Caco-2 (cell line): Measurements from ENCODE around the gene ELF3. TPM values are rescaled to one million over a fixed set of nuclear protein-coding genes. Genes with fewer than 3 reads are reported as not detected.

Experiments used
- BruUV-seq: library from RNA; stranded (reverse); fragments of 400-500 nt; replicated peaks from 2 replicates; lab custom pipeline; 2021; lab: Mats Ljungman, UMichigan
- CTCF ChIA-PET: fragments of 300-600 bp; sonication (Branson Sonifier 250); formaldehyde crosslinking; loops from one replicate; lab custom pipeline; 2022; ENCODE audit warnings: antibody characterized with exemption; lab: Charles Lee
- POLR2A ChIA-PET: fragments of 300-600 bp; sonication (Branson Sonifier 250); formaldehyde crosslinking; loops from one replicate; lab custom pipeline; 2022; ENCODE audit warnings: antibody characterized with exemption; lab: Charles Lee
- DNase-seq, 2 experiments: peaks; one replicate each; pipeline versions ENCODE4 v3.0.0 to v3.0.0-alpha.2; 2020 to 2022
- H3K27me3 ChIP-seq: replicated peaks from 2 replicates; pipeline ENCODE4 v1.6.0; 2011; ENCODE audit warnings: low read length; ENCODE audit not compliant: control insufficient read depth, insufficient read depth
- H3K36me3 ChIP-seq: 2 replicates; pipeline ENCODE4 v1.5.1; 2011; ENCODE audit warnings: low read length; ENCODE audit not compliant: control insufficient read depth, insufficient read depth
- H3K4me1 ChIP-seq: fragments of 250-450 bp; sonication (Bioruptor Pico); 2 replicates; pipeline ENCODE4 v1.5.1; 2020; ENCODE audit warnings: mild to moderate bottlenecking
- H3K4me3 ChIP-seq: 2 replicates; pipeline ENCODE4 v1.5.1; 2011; ENCODE audit warnings: low read depth, mild to moderate bottlenecking, control low read depth, low read length
- H3K9me3 ChIP-seq: fragments of 250-450 bp; sonication (Bioruptor Pico); 2 replicates; pipeline ENCODE4 v1.5.1; 2020; ENCODE audit warnings: mild to moderate bottlenecking, moderate library complexity
- H3K27ac Mint-ChIP-seq: one replicate; pipeline ENCODE4 v1.8.0; 2022; ENCODE audit warnings: mixed read lengths; ENCODE audit not compliant: unreplicated experiment
- H3K27me3 Mint-ChIP-seq: one replicate; pipeline ENCODE4 v1.8.0; 2022; ENCODE audit warnings: mixed read lengths; ENCODE audit not compliant: insufficient read depth, unreplicated experiment
- H3K36me3 Mint-ChIP-seq: one replicate; pipeline ENCODE4 v1.8.0; 2022; ENCODE audit warnings: mild to moderate bottlenecking, mixed read lengths; ENCODE audit not compliant: insufficient read depth, unreplicated experiment
- H3K4me1 Mint-ChIP-seq: one replicate; pipeline ENCODE4 v1.8.0; 2022; ENCODE audit warnings: low read depth, mixed read lengths; ENCODE audit not compliant: unreplicated experiment
- H3K4me3 Mint-ChIP-seq: one replicate; pipeline ENCODE4 v1.8.0; 2022; ENCODE audit warnings: mild to moderate bottlenecking, moderate library complexity, mixed read lengths; ENCODE audit not compliant: unreplicated experiment
- H3K9me3 Mint-ChIP-seq: one replicate; pipeline ENCODE4 v1.8.0; 2022; ENCODE audit warnings: mixed read lengths; ENCODE audit not compliant: unreplicated experiment
- intact Hi-C: fragments of 100-400 bp; cut with micrococcal nuclease; formaldehyde crosslinking; loops from one replicate; pipeline ENCODE4 v1.10.0; 2022; ENCODE audit not compliant: unreplicated experiment
- total RNA-seq: library from RNA; stranded (reverse); gene quantifications from 2 replicates; pipeline ENCODE4 v1.2.3, GENCODE V29; 2022
- TF ChIP-seq, protein P1 (sequence below), 2 experiments: fragments of 200-600 bp in 1 of 2; IDR thresholded peaks; 1 replicate in 1 of 2; 2 replicates in 1 of 2; pipeline versions ENCODE4 v1.5.1 to v1.8.0; 2011 to 2022; ENCODE audit warnings: antibody characterized with exemption in 1 of 2, control low read depth in 1 of 2, inconsistent platforms in 1 of 2, low read depth in 1 of 2, low read length in 1 of 2, mild to moderate bottlenecking in 1 of 2, moderate library complexity in 1 of 2; ENCODE audit not compliant: insufficient read depth in 1 of 2, severe bottlenecking in 1 of 2, unreplicated experiment in 1 of 2

ELF3 gene
- total RNA-seq, 1 experiment from 2014 or later: 116 TPM

DNA sequence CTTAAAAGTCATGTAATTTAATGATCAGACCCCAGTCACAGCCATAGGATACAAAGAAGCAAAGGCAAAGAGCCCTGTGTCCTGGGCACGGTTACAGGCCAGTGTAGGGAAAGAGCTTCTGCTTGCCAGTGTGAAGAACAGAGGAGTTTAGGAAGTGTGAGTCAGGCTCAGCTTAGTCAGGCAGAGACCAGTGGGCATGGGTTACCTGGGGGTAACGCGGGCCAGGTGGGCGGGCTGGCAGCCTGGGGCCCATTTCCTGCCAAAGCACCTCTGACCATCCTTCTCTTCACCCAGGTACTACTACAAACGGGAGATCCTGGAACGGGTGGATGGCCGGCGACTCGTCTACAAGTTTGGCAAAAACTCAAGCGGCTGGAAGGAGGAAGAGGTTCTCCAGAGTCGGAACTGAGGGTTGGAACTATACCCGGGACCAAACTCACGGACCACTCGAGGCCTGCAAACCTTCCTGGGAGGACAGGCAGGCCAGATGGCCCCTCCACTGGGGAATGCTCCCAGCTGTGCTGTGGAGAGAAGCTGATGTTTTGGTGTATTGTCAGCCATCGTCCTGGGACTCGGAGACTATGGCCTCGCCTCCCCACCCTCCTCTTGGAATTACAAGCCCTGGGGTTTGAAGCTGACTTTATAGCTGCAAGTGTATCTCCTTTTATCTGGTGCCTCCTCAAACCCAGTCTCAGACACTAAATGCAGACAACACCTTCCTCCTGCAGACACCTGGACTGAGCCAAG is 4.7 kb downstream of the ELF3 start:
- TF ChIP-seq, protein P1, sequence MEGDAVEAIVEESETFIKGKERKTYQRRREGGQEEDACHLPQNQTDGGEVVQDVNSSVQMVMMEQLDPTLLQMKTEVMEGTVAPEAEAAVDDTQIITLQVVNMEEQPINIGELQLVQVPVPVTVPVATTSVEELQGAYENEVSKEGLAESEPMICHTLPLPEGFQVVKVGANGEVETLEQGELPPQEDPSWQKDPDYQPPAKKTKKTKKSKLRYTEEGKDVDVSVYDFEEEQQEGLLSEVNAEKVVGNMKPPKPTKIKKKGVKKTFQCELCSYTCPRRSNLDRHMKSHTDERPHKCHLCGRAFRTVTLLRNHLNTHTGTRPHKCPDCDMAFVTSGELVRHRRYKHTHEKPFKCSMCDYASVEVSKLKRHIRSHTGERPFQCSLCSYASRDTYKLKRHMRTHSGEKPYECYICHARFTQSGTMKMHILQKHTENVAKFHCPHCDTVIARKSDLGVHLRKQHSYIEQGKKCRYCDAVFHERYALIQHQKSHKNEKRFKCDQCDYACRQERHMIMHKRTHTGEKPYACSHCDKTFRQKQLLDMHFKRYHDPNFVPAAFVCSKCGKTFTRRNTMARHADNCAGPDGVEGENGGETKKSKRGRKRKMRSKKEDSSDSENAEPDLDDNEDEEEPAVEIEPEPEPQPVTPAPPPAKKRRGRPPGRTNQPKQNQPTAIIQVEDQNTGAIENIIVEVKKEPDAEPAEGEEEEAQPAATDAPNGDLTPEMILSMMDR (IDR thresholded peaks at IDR 0.05; ENCODE audit: insufficient read depth in 1 of 2, low read depth in 1 of 2, low read length in 1 of 2, severe bottlenecking in 1 of 2, unreplicated experiment in 1 of 2): no peak
- peaks cover 90% of the 10 kb centered on the region for H3K36me3 Mint-ChIP-seq
- H3K4me1 ChIP-seq: peaks cover 56% of the 10 kb centered on the region
- BruUV-seq: no TSS peak
- H3K4me3 Mint-ChIP-seq: peak overlapping the region; percentile 40
- no peaks in the 10 kb centered on the region for H3K9me3 ChIP-seq
- intact Hi-C loops: no loop called here
- H3K9me3 Mint-ChIP-seq: no peaks in the 10 kb centered on the region
- H3K36me3 ChIP-seq: peaks cover 20% of the 10 kb centered on the region
- peaks cover 40% of the 10 kb centered on the region for H3K4me1 Mint-ChIP-seq
- CTCF ChIA-PET: no interaction called here
- POLR2A ChIA-PET: interaction anchor here (0.5 kb wide), 1 partner anchor 14 kb away, joined by 4 read pairs; no protein-coding TSS in a partner anchor
- peak overlapping the region; percentile 75 for H3K27ac Mint-ChIP-seq
- no peaks in the 10 kb centered on the region for H3K27me3 Mint-ChIP-seq
- no peaks in the 10 kb centered on the region for H3K27me3 ChIP-seq
- H3K4me3 ChIP-seq: no peak overlapping the region
- no peak for DNase-seq

DNA sequence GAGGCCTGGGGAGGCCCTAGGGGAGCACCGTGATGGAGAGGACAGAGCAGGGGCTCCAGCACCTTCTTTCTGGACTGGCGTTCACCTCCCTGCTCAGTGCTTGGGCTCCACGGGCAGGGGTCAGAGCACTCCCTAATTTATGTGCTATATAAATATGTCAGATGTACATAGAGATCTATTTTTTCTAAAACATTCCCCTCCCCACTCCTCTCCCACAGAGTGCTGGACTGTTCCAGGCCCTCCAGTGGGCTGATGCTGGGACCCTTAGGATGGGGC is 5.2 kb downstream of the ELF3 start:
- no peaks in the 10 kb centered on the region for H3K27me3 Mint-ChIP-seq
- Histone ChIP-seq H3K4me1 (peaks cover 59% of the 10 kb centered on the region), H3K27me3 (no peaks in the 10 kb centered on the region), H3K4me3 (no peak overlapping the region), H3K9me3 (no peaks in the 10 kb centered on the region), H3K36me3 (peaks cover 20% of the 10 kb centered on the region)
- TF ChIP-seq, protein P1 (IDR thresholded peaks at IDR 0.05; ENCODE audit: insufficient read depth in 1 of 2, low read depth in 1 of 2, low read length in 1 of 2, severe bottlenecking in 1 of 2, unreplicated experiment in 1 of 2): no peak
- no TSS peak for BruUV-seq
- CTCF ChIA-PET: no interaction called here
- intact Hi-C loops: no loop called here
- H3K9me3 Mint-ChIP-seq: no peaks in the 10 kb centered on the region
- peaks cover 40% of the 10 kb centered on the region for H3K4me1 Mint-ChIP-seq
- peaks cover 85% of the 10 kb centered on the region for H3K36me3 Mint-ChIP-seq
- POLR2A ChIA-PET: no interaction called here
- peak overlapping the region; percentile 75 for H3K27ac Mint-ChIP-seq
- no peak for DNase-seq
- peak overlapping the region; percentile 58 for H3K4me3 Mint-ChIP-seq

DNA sequence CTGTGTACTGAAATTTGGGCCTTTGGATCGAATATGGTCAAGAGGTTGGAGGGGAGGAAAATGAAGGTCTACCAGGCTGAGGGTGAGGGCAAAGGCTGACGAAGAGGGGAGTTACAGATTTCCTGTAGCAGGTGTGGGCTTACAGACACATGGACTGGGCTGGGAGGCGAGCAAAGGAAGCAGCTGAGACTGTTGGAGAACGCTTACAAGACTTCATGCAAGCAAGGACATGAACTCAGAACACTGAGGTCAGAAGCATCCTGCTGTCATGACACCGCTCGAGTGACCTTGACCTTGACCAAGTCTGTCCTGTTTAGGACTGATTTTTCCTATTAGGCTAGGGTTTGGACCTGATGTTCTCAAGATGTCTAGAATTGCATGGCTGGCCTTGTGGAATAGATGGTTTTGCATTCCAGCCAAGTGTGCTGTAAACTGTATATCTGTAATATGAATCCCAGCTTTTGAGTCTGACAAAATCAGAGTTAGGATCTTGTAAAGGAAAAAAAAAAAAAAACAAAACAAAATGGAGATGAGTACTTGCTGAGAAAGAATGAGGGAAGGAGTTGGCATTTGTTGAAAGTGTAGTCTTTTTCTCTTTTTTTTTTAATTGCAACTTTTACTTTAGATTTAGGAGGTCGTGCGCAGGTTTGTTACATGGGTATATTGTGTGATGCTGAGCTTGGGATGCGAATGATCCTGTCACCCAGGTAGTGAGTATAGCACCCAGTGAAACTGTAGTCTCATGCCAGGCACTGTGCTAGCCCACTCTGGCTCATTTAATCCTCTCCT is 5.8 kb downstream of the ELF3 start:
- Mint-ChIP-seq H3K27ac (peak overlapping the region; percentile 75), H3K4me3 (peak overlapping the region; percentile 58), H3K27me3 (no peaks in the 10 kb centered on the region), H3K9me3 (no peaks in the 10 kb centered on the region), H3K36me3 (peaks cover 78% of the 10 kb centered on the region), H3K4me1 (peaks cover 40% of the 10 kb centered on the region)
- POLR2A ChIA-PET: interaction anchor here (0.6 to 2.5 kb wide), 3 partner anchors 19 to 90 kb away, joined by 3 to 24 read pairs (median 9); no protein-coding TSS in a partner anchor
- H3K9me3 ChIP-seq: no peaks in the 10 kb centered on the region
- TF ChIP-seq, protein P1 (IDR thresholded peaks at IDR 0.05; ENCODE audit: insufficient read depth in 1 of 2, low read depth in 1 of 2, low read length in 1 of 2, severe bottlenecking in 1 of 2, unreplicated experiment in 1 of 2): no peak
- no peak overlapping the region for H3K4me3 ChIP-seq
- no TSS peak for BruUV-seq
- no peaks in the 10 kb centered on the region for H3K27me3 ChIP-seq
- peaks cover 20% of the 10 kb centered on the region for H3K36me3 ChIP-seq
- peaks cover 59% of the 10 kb centered on the region for H3K4me1 ChIP-seq
- CTCF ChIA-PET: interaction anchor here (1.1 kb wide), 1 partner anchor 33 kb away, joined by 3 read pairs; no protein-coding TSS in a partner anchor
- no peak for DNase-seq
- intact Hi-C loops: no loop called here
